ENCODE results near the gene OSBP2.
"Not testable (repeated sequence)": the region's sequence is repeated elsewhere in the genome, so short reads cannot be mapped to it uniquely, and the experiment has no call there.

Gene OSBP2

DNA sequence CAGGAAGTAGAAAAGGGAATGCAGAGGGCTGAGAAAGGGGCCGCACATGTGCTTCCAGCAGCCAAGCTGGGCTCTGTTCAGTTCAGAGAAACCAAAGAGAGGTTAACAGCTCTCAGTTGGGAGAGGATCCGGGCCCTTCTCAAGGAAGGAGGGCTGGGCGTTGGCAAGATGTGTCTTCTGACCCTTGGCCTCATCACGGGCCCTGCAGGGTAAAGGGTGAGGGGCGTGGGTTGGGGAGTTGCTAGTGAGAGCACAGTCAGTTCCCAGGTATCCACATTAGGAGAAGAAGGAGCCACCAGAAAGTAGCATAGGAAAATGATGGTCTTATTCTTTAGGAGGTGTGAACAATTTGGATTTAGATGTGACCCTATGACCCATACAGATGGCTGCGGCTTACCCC is 73.0 kb downstream of the OSBP2 start:
- no peak for DNase-seq

DNA sequence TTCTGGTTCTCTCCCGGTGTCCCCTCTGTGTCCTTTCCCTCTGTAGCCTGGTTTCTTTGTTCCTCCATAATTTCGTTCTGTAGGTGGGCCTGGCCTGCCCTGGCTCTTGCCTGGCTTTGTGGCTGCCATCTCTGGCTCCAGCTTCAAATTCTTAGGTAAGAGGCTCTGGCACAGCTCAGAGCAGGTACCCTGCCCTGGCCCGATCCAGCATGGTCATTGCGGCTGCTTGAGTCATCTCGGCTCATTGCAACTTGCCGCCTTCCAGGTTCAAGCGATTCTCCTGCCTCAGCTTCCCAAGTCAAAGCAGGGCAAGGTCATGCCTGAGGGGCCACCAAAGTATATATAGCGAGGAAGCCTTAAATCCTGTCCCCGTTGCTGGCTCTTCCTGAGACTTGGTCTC is 76.0 kb downstream of the OSBP2 start:
- no peak for DNase-seq

DNA sequence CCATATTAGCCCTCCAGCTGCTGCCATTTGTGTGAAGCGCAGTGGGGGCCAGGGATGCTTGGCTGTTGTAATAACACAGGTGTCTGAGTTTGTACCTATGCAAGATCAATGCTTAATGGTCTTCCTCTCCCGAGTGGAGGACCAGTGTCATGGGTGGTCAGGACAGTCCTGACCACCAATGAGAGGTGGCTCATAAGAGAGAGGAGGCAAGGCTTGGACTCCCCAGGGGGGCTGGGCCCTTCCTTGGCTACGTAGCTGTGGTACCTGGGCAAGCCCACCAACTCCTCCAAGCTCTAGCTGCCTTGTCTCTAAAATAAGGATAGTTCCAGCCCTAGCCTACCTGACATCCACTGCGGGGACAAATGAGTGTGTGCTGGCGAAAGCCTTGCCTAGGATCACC is 79.2 kb downstream of the OSBP2 start:
- DNase-seq, result no peak

DNA sequence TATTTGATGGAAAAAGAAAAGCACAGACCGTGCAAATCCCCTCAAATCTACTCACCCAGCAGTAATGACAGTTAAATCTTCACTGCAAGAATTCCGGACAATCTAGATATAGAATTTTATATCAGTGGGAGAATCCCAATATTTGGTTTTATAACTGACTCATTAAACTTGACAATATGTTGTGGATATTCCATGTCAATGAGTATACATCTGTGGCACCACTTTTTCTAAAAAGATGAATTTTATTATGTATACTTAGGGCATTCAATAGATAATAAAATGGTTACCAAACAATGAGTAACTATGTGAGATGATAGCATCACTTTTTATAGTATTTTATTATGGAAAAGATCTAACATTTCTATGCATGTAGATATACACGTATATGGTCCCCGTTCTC is 79.9 kb downstream of the OSBP2 start:
- DNase-seq, result no peak

DNA sequence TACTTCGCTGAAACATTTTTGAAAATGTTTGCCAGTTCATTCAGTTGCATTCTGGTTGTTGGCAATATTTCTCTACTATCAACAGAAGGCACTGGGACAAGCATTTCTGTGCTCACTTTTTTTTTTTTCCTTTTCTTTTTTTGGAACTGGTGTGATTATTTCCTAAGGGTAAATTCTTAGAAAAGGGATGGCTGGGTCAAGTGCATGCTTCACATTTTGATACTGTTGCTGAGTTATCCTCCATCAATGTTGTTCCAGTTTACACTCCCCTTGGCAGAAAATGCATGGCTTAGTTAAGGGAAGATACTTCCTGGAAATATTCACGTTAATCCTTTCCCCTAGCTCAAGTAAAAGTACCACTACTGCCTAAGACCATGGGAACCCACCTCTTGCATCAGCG is 81.8 kb downstream of the OSBP2 start:
- no peak for DNase-seq

DNA sequence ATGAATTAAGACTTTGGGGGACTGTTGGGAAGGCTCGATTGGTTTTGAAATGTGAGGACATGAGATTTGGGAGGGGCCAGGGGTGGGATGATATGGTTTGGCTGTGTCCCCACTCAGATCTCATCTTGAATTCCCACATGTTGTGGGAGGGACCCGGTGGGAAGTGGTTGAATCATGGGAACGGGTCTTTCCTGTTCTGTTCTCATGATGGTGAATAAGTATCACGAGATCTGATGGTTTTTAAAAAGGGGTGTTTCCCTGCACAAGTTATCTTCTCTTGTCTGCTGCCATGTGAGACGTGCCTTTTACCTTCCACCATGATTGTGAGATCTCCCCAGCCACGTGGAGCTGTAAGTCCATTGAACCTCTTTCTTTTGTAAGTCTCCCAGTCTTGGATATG is 82.5 kb downstream of the OSBP2 start:
- DNase-seq, result not testable (repeated sequence)

DNA sequence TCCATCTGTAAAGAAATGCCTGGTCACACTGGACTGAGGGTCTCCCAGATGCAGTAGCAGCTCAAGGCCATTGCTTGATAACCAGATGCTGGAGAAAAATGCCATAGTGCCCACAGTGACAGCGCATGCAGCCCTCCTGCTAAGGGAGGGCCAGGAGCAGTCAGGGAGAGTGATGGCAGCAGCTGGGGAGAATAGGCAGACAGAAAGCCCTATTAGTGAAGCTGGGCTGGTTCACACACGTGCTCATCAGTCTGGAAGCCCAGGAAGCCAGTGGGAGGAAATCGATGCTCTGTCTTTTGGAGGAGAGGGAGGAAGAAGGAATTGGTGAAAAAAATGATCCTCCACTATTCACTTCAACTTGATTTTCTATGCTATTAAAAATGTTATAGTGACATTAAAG is 82.9 kb downstream of the OSBP2 start:
- peak; percentile 47 for DNase-seq

DNA sequence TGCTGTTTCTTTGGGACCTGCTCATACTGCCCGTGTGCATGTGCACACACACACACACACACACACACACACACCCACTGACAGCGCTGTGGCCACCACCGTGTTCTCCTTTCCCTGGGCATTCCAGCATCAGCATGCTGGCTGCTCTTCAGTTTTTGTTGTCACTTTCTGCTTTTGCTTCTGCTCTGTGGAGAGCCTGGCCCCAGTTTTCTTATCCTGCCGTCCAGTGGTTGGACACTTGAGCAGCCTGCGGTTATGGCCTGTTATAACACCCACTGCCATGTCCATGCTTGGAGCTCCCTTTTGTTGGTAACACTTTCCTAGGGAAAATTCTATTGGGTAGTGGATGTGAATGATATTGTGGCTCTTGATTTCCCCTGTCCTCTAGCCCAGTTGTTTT is 83.6 kb downstream of the OSBP2 start:
- DNase-seq, result no peak

DNA sequence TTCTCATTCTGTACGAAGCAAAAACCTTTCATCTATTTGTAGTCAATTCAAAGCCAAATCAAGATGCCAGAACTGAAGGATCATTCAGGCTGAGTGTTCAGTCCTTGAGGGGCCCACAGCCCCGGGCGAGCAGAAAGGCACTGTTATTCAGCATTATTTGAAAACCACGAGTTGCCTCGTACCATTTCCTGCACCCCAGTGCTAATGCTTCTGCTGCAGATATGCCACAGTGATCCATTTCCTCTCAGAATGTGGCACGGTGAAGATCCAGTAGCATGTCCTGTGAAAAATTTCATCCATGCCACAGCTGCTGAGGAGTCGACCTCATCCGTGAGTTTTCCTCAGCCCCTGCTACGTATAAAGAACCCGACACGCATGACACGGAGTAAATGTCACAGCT is 85.4 kb downstream of the OSBP2 start:
- no peak for DNase-seq

DNA sequence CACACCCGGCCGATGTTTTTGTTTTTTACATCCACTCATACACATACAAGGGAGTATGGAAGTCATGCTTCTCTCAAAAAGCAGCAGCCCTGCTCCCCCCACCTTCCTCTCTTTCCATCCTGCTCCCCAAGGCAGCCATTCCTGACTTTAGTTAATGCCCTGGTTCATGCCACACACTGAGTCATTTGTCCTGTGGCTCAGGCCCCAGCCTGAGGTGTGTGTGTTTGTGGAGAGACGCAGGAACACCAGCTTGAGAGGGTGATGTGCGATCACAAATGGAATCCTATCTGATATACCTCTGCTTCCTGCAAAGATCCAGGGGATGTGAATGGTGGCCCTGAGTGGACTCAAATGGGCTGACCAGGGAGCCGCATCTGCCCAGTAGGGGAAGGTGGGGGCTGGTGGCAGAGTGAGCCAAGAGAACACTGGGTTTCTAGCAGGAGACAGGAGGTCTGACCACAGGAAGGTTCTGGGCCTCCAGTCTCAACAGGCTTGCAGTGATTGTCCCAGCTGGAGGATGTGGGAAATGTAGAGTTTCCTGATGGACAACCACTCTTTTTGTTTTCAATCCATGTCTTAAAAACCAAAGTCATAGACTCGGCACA is 86.7 kb downstream of the OSBP2 start:
- DNase-seq, result no peak

DNA sequence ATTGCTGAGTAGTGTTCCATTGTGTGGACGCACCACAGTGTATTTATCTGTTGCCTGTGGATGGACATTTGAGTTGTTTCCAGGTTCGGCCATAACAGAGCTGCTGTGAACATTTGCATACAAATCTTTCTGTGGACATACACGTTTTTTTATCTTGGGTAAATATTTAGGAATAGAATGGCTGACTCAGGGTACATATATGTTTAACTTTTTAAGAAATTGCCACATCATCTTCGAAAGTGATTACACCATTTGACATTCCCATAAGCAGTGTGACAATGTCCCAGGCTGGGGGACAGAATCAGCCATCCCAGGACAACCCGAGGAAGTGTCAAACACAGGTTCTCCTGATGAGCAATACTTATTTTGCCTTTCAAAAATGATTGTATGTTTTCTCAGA is 87.9 kb downstream of the OSBP2 start:
- DNase-seq, result no peak

DNA sequence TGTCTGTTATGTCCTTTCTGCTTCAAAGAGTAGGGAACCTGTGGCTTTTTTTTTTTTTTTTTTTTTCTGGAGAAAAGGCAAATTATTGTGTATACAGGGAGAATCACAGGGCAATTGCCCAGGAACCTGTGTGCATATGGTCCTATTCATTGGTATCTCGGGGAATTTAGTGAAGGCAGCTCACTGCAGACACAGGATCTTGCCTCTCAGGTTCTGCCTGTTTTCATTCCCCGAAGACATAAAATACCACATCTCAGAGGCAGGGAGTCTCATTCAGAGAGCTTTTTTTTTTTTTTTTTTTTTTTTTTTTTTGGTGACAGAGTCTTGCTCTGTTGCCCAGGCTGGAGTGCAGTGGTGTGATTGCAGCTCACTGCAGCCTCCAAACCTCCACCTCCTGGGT is 88.3 kb downstream of the OSBP2 start:
- no peak for DNase-seq

DNA sequence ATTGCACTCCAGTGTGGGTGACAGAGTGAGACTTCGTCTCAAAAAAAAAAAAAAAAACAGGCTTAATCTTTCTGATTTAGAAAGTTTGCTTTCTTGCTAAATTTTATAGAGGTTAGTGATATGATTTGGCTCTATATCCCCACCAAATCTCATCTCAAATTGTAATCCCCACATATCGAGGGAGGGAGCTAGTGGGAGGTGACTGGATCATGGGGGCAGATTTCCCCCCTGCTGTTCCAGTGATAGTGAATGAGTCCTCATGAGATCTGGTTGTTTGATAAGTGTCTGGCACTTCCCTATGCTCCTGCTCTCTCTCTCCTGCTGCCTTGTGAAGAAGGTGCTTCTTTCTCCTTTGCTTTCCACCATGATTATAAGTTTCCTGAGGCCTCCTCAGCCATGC is 90.9 kb downstream of the OSBP2 start:
- DNase-seq, result no peak

DNA sequence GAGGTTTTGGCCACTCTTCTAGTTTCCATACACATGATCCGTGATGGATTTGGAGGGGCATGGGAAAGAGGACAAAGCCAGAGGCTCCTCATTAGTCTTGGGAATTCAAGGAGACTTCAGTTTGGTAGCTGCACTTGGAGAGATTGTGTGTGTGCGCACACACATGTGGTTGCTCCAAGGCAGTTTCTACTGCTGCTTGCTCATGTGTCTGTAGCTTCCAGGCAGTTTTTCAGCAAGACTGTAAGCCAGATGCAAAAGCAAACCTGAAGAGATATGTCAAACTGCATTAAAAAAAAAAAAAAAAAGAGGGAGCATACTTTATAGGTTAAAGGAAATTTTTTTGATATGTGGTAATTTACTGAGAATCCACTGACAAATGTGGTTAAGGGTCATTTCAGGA is 95.7 kb downstream of the OSBP2 start:
- no peak for DNase-seq

DNA sequence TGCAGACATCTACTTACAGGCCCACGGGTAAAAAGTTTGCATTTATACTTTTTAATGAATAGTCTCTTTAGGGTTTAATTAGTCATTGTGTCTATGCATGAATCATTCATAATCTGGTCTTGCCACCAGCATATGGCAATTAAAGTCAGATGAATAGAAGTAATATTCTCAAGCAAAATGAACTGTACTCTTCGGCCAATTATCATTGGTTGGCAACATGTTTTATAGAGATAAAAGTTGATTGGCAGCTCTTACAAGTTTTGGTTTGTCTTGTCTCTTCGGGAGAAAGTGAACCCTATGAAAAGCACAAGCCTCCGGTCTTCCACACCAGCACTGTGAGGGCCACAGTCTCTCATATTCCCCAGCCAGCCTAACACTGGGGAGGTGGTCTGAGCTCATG is 97.8 kb downstream of the OSBP2 start:
- DNase-seq, result no peak

DNA sequence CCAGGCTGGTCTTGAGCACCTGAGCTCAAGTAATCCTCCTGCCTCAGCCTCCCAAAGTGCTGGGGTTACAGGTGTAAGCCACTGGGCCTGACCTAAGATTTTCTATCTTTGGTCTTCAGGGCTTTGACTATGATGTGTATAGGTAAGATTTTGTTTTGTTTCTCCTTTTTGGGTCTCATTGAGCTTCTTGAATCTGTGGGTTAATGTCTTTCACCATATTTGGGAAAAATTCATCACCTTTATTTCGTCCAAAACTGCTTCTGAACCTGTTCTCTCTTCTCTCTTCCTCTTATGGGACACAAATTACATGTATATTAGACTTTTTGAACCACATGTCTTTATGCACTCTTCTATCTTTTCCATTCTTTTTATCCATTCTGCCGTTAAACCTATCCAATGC is 100.4 kb downstream of the OSBP2 start:
- DNase-seq, result no peak

DNA sequence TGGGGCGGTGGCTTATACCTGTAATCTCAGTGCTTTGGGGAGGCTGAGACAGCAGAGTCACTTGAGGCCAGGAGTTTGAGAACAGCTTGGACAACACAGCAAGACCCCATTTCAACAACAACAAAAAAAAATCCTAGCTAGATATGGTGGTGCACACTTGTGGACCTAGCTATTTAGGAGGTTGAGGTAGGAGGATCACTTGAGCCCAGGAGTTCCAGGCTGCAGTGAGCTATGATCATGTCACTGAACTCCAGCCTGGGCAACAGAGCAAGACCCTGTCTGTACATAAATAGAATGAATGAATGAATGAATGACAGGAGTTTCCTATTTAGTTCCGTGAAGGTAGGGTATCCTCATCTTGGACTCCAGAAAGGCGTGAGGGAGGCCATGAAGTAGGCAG is 107.0 kb downstream of the OSBP2 start:
- no peak for DNase-seq

DNA sequence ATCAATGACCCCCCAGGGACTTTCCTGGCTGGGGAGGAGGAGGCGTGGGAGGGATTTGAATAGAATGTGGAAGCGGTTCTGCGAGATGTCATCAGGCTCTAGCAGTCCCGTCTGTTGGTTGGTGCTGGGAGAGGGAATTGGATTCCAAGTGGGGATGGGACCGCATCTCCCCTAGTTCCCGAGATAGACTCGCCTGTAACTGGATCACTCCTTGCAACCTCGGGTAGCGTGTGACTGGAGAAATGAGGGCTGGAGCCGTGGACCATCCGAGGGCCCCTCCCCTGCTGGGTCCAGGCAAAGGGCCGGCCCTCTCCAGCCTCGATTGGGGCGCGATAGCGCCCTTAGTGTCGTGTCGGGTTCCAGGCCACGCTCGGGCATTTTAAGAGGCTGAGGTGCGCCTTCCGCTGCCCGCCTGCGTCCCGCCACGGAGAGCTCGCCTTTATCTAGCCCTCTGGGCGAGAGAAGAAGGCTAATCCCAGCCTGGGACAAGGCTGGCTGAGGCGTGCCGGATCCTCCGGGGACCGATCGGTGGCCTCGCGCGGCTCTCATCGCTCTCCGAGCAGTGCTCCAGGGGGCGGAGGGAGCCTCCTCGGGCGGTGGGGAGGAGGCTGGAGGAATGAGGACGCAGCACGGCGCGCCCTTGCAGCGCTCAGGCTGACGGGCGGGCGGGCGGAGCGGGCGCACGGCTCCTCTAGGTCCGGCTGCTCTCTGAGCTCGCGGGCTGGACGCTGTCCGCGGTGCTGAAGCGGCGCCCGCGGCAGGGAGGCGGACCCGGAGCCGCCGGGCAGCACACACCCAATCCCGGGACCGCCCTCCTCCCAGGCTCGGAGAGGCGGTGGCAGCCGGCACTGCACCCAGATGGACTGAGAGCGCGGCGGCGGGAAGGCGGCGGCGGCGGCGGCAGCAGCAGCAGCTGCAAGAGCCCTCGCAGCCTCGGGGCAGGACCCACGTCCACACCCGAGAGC is 107.8 kb downstream of the OSBP2 start:
- peak; percentile 92 for DNase-seq

DNA sequence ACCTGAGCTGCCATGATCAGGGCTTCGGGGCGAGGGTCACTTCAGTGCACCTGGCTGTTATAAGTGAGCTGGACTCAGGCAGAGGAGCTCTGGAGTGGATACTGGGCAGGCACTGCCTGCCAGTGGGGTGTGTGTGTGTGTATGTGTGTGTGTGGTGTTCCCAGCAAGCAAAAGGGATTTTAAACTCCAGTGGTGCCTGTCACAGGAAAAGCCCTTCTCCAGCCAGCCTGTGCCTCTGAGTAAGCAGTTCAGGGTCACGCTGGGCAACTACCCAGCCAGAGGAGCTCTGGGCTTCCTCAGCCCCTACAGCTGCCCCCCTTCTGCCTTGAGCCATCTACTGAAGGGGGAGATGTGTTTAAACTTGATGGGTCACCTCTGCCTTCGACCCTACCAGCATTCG is 109.0 kb downstream of the OSBP2 start:
- no peak for DNase-seq

DNA sequence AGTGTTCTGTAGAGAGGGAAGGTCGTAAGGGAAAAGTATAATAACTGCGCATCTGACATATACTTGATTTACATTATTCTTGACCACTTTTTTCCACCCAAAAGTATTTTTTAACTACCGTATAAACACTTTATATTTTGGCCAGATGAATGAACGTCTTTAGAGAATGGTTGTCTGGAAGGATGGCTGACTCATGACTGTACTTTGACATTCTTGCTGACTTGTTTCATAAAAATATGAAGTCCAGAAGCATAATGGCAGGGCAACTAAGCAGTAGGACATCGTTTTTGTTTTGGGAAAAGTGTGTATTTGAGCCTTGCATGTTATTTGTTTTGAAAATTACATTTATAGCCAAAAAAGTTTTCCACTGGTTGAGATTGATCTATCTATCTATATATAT is 110.0 kb downstream of the OSBP2 start:
- no peak for DNase-seq

DNA sequence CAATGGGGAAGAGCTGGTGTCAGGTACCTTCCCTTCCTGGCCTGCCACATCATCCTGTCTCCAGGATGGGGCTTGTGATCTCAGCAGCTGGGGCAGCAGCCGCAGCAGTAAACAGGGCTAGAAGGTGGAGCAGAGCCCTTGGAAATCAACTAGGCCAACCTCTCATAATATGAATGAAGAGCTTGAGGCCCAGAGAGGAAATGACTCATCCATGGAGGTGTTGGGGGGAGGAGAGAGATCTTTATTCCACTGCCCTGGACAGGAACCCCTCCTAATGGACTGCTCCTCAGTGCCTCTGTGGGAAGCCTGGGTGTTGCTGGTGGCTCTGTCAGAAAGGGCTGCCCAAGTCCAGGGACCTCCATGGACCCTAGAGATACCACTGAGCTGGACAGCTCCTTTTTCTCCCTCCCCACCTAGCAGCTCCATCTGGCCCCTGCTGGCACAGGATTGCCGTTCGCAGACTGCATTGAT is 111.8 kb downstream of the OSBP2 start:
- no peak for DNase-seq

DNA sequence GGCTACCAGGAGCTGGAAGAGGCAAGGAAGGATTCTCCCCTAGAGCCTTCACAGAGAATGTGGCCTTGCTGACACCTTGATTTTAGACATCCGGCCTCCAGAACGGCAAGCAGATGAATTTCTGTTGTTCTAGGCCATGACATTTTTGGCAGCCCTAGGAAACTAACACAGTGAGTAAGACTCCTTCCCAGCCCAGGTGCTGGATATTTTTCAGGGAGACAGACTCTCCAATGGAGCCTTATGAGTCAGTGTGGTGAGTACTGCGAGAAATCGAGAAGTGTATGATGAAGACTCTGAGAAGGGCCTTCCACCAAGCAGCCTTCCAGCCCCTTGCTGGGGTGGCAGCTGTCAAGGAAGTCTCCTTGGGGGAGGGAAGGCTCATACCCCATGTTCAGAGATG is 114.4 kb downstream of the OSBP2 start:
- DNase-seq, result no peak

DNA sequence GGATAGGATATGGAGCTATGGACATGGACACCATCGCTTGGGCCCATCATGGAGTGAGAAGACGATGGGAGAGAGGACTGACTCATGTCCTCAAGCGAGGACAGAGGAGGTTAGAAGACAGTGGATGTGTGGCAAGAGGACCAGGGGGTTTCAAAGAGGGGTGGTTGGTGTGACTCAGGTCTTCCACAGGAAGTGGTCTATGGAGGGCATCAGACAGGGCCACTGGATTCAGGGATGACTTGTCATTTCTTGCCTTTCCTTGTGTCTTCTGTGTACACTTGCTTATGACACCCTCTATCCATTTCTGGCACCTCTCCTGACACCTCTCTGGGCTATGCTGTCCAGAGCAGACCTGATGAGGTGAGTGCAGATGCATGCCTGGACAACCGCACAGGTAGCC is 115.4 kb downstream of the OSBP2 start:
- DNase-seq, result no peak

DNA sequence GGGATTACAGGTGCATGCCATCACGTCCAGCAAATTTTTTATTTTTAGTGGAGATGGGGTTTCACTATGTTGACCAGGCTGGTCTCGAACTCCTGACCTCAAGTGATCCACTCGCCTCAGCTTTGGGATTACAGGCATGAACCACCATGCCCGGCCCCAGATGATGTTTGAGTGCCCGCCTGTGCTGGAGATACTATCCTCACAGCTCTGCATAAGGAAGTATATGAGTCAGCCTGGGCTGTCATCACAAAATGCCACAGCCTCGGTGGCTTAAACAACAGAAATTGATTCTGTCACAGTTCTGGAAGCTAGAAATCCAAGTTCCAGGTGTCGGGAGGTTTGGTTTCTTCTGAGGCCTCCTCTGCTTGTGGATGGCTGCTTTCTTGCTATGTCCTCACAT is 119.3 kb downstream of the OSBP2 start:
- no peak for DNase-seq

DNA sequence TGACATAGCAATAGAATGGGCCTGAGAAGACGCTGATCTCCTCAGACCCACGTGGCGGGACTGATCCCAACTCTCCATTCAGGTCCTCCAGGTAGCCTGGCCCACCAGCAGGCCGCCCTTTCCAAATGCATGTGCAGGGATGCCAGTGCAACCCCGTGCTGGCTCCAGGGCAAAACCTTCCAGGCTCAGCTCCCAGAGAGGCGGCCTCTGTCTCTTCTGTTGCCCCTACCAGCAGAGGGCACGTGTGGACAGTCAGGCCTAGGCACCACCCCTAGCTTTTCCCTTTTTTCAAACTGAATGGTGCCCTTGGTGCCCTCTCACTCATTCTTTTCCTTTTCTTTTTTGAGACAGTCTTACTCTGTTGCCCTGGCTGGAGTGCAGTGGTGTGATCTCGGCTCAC is 121.7 kb downstream of the OSBP2 start:
- DNase-seq, result no peak
